ENCODE measurements around the gene CNTNAP5.

GRCh38 chr2:124877141-124877577 is 852.1 kb downstream of the CNTNAP5 start:
- TF ChIP-seq EZH2phosphoT487 (IDR thresholded peaks at IDR 0.05; ENCODE audit: low read depth) (no peak), CTCF (IDR thresholded peaks at IDR 0.05; ENCODE audit: low read depth, low read length) (no peak)
